ENCODE measurements around the gene UNC5B. TPM values are rescaled to one million over a fixed set of nuclear protein-coding genes. Genes with fewer than 3 reads are reported as not detected.

UNC5B gene
- 3.9 and 11.4 TPM in 2 replicates for total RNA-seq

DNA sequence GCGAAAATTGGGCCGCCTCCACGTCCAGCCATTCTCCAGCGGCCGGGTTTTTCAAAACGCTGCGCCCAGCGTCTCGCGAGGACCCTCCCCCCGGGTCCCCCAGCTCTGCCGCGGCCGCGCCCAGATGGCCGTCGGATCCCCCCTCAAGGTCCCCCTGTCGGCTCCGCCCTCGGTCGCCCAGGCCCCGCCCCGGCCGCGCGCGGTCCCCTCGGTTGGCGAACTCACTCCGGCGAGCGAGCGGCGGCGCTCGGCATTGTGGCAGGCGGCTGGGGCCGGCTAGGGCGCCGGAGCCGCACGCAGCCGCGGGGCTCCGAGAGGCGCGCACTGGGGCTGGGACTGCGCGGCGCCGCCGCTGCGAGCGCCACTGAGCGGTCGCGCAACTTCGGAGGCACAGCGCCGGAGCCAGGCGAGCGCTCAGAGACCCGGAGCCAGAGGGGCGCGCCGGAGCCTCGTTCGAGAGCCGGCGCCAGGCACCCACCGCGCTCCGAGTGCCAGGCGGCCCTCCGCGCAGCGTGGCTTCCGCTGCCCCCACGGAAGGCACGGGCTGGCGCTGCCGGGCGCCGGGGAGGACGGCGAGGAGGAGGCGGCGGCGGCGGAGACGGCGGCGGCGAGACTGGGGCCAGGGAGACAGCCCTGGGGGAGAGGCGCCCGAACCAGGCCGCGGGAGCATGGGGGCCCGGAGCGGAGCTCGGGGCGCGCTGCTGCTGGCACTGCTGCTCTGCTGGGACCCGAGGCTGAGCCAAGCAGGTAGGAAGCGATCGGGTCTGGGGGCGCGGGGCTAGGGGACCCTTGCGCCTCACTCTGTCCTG lies at the start of gene UNC5B:
Gene UNC5B (plus strand): TSS at position 253 of the 809 bp plus-strand sequence. CDS start 416 bp downstream, at position 669.

DNA sequence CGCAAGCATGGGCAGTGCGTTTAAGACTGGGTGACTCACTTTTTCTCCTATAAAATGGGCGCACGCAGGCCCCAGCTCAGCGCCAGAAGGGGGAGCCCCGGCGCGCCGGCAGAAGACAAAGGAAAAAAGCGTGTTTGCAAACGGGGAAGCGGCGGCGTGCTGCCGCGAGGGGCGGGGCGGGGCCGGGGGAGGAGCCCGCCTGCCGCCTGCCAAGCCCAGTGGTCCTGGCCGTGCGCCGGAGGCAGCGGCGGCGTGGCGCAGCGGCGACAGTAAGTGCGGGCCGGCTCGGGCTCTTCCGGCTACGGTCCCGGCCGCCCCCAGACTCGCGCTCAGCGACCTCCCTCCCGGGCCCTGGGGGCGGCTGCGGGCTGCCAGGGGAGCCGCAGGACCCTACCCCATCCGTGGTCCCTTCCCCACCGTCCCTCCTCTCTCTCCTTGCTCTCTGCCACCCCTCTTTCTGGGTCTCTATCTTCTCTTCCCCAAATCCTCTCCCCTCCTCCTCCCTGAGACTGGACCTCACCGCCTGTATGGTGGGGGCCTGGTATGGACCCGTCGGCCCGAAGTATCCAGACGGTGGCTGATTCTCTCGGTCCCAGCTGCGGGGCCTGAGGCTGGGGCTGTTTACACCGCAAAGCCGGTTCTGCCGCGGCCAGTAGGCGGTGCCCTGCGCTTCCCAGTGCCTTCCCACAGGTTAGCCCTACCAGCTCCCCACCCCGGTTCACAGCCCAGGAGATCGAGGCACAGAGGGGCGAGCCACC lies 106.9 kb downstream of the UNC5B start, which contains the start of gene SLC29A3:
Gene SLC29A3 (plus strand): TSS at position 218 of the 758 bp plus-strand sequence. CDS start 51 bp downstream, at position 269.

Other genes starting within 250 kb of the UNC5B start
- 0.63 and 1.4 TPM in 2 replicates for gene SLC29A3, start 106.7 kb downstream of the UNC5B start, total RNA-seq
- 0.17 and 0.32 TPM in 2 replicates for gene CDH23, start 184.3 kb downstream of the UNC5B start, total RNA-seq